AG04450 (cell line): ENCODE data around the gene PLEKHN1. TPM values are rescaled to one million over a fixed set of nuclear protein-coding genes. Genes with fewer than 3 reads are reported as not detected.

Source experiments
- CTCF ChIA-PET: fragments of 300-600, 350-600 bp; formaldehyde crosslinking; extraction: SDS; loops from one replicate; lab custom pipeline; 2022; ENCODE audit warnings: antibody characterized with exemption, inconsistent platforms; lab: Charles Lee
- POLR2A ChIA-PET: fragments of 350-600 bp; formaldehyde crosslinking; extraction: SDS; loops from one replicate; lab custom pipeline; 2021; ENCODE audit warnings: antibody characterized with exemption, inconsistent platforms; lab: Yijun Ruan, JAX
- DNase-seq: peaks from one replicate; pipeline ENCODE4 v3.0.0-alpha.2; 2011; ENCODE audit warnings: low read depth, low spot score
- H3K27ac ChIP-seq: one replicate; pipeline ENCODE4 v1.5.1; 2012; ENCODE audit warnings: low read depth, low read length, control low read depth
- H3K27me3 ChIP-seq: one replicate; pipeline ENCODE4 v1.6.0; 2012; ENCODE audit warnings: low read length; ENCODE audit not compliant: control insufficient read depth, insufficient read depth
- H3K4me3 ChIP-seq: 2 replicates; pipeline ENCODE4 v1.5.1; 2011; ENCODE audit warnings: mild to moderate bottlenecking, low read depth, low read length, control low read depth
- H3K9me3 ChIP-seq: 2 replicates; pipeline ENCODE4 v1.5.1; 2012; ENCODE audit warnings: low read length; ENCODE audit not compliant: control insufficient read depth, insufficient read depth
- polyA plus RNA-seq: library from polyadenylated mRNA; depleted of rRNA; stranded (reverse); fragments of >200 nt; gene quantifications from 2 replicates; pipeline ENCODE4 v1.2.3, GENCODE V29; 2011
- TF ChIP-seq, protein P1 (sequence below): IDR thresholded peaks from 2 replicates; pipeline ENCODE4 v1.5.1; 2011; ENCODE audit warnings: low read depth, low read length, control low read depth, inconsistent platforms

PLEKHN1 gene
- polyA plus RNA-seq, 1 experiment: 0.15 TPM

DNA sequence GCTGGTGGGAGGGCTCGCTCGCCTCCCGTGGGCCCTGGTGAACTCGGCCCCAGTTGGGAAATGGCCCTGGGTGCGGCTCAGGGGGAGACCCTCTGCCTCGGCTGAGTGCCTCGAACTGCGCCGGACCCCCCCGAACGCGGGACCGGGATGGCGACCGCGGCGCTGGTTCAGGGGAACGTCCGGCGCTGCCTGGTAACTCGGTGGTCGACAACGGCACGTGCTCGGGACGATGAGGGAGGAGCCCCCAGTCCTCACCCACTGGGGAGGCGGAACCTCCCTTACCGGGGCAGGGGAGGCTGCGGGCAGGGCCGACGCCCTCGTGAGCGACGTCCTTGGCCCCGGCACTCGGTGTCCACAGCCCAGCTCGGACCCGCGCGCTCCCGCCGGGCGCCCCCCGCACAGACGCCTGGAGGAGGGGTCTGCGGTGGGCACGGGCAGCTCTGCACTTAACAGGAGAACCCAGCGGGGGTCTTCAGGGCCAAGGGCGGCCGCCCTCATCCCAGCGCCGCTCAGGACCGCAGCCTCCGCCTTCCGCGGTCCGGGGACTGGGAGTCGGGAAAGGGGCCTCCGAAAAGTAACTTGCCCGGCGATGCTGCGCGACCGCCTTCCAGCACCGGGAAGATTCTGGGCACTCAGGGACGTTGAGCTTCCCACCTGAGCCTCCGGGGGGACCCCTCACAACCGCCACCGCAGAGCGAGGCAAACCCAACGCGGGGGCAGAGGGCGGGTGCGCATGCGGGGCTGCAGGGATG is 31.9 kb downstream of the PLEKHN1 start:
- CTCF ChIA-PET: interaction anchor here (1.0 kb wide), 1 partner anchor 14 kb away, joined by 3 read pairs; no protein-coding TSS in a partner anchor
- DNase-seq: no peak
- TF ChIP-seq, protein P1, sequence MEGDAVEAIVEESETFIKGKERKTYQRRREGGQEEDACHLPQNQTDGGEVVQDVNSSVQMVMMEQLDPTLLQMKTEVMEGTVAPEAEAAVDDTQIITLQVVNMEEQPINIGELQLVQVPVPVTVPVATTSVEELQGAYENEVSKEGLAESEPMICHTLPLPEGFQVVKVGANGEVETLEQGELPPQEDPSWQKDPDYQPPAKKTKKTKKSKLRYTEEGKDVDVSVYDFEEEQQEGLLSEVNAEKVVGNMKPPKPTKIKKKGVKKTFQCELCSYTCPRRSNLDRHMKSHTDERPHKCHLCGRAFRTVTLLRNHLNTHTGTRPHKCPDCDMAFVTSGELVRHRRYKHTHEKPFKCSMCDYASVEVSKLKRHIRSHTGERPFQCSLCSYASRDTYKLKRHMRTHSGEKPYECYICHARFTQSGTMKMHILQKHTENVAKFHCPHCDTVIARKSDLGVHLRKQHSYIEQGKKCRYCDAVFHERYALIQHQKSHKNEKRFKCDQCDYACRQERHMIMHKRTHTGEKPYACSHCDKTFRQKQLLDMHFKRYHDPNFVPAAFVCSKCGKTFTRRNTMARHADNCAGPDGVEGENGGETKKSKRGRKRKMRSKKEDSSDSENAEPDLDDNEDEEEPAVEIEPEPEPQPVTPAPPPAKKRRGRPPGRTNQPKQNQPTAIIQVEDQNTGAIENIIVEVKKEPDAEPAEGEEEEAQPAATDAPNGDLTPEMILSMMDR: no peak
- POLR2A ChIA-PET: no interaction called here
- no peak overlapping the region for H3K27ac ChIP-seq
- peaks cover 6% of the 10 kb centered on the region for H3K9me3 ChIP-seq
- H3K27me3 ChIP-seq: peaks cover 12% of the 10 kb centered on the region
- H3K4me3 ChIP-seq: peak overlapping the region; percentile 27; the same call in 1 of the 2 replicates

DNA sequence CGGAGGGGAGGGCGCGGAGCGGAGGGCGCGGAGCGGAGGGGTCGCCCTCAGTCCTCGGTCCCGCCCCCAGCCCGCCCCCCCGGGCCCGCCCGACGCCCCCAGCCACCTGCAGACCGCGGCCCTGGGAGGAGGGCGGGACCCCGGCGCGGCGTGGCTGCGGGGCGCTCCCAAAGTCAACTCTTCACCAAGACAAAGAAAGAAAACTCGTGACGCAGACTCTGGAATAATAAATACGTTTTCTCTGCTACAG is 32.4 kb downstream of the PLEKHN1 start:
- TF ChIP-seq, protein P1: no peak
- POLR2A ChIA-PET: no interaction called here
- Histone ChIP-seq H3K4me3 (peak overlapping the region; percentile 66), H3K27me3 (peaks cover 12% of the 10 kb centered on the region), H3K9me3 (peaks cover under 1% of the 10 kb centered on the region; the same call in 1 of the 2 replicates), H3K27ac (no peak overlapping the region)
- CTCF ChIA-PET: no interaction called here
- DNase-seq: no peak

DNA sequence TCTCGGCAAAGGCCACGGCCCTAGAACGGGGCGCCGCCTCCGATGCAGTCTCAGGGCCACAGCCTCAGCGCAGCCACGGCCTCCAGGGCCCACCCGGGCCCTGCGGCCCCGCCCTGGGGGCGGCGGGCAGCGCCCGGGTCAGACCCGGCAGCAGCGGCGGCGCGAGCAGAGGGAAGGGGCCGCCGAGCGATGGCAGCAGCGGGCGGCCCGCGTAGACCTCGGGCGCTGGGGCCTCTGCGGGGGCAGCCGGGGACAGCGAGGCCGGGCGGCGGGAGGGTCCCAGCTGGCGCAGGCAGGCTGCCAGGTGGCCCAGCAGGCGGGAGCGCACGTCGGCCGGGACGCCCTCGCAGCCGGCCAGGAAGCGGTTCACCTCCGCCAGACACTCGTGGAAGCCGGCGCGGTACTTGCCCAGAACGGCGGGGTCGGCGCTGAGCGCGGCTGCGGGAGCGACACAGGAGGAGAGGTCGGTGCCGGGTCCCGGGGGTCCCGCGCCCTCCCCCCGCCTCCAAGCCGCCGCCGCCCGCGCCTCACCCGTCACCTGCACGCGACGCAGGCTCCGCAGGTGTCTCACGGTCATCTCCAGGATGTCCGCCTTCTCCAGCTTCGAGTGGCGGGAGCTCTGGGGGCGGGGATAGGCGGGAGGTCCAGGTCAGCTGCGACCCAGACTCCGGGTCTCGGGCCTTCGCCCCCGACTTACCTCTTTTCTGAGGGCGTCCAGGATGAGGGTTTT is 32.9 kb downstream of the PLEKHN1 start:
- H3K9me3 ChIP-seq: no peaks in the 10 kb centered on the region; the same call in 1 of the 2 replicates
- CTCF ChIA-PET: interaction anchor here (0.7 kb wide), 1 partner anchor 19 kb away, joined by 3 read pairs; no protein-coding TSS in a partner anchor
- peak overlapping the region; percentile 66 for H3K4me3 ChIP-seq
- peak overlapping the region; percentile 31 for H3K27ac ChIP-seq
- peaks cover 12% of the 10 kb centered on the region for H3K27me3 ChIP-seq
- TF ChIP-seq, protein P1: no peak
- DNase-seq: no peak
- POLR2A ChIA-PET: no interaction called here

DNA sequence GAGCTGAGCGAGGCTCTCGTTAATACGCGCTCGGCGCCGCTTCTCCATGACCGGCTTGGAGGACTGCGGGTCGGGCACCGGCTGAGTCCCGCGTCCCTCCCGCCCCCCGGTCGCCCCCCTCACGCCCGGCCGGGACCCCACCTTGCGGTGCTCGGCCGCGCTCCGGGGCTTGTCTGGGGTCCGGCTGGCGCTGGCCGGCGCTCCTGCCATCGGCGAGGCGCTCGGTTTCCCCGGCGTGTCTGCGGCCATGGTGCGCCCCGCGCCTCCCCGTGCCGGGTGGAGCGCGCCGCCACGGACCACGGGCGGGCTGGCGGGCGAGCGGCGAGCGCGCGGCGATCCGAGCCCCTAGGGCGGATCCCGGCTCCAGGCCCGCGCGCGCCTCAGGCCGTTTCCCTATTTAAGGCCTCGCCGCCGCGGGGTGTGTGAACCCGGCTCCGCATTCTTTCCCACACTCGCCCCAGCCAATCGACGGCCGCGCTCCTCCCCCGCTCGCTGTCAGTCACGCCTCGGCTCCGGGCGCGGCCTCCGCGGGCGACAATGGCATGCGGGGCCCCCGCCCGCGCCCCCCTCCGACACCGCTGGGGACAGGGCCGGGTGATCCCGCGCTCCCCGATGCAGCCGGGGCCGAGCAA is 33.6 kb downstream of the PLEKHN1 start, which contains the start of gene HES4:
TSS of gene HES4 (minus strand) at position 373 of the 632 bp plus-strand sequence. CDS start at position 249, 124 bp downstream.
- Histone ChIP-seq H3K27me3 (peaks cover 12% of the 10 kb centered on the region), H3K27ac (peak within 1 kb of the TSS; percentile 94), H3K9me3 (no peaks in the 10 kb centered on the region; the same call in 1 of the 2 replicates), H3K4me3 (peak within 1 kb of the TSS; percentile 66)
- ChIA-PET POLR2A (no interaction called here), CTCF (interaction anchor here (0.7 kb wide), 1 partner anchor 19 kb away, joined by 3 read pairs; no protein-coding TSS in a partner anchor)
- TF ChIP-seq, protein P1: no peak
- DNase-seq: peak; percentile 75
